ENCODE measurements around the gene PLEKHG5. TPM values are rescaled to one million over a fixed set of nuclear protein-coding genes. Genes with fewer than 3 reads are reported as not detected.
"Not testable (repeated sequence)": the region's sequence is repeated elsewhere in the genome, so short reads cannot be mapped to it uniquely, and the experiment has no call there.

The PLEKHG5 gene
- total RNA-seq, 1 donor from 2014 or later: 109 TPM

- no peak for DNase-seq (ENCODE audit: low spot score)
- H3K27ac Mint-ChIP-seq (ENCODE audit: unreplicated experiment): no peak overlapping the region
- TF ChIP-seq CTCF (IDR thresholded peaks at IDR 0.05; ENCODE audit: unreplicated experiment): no peak
- H3K4me3 Mint-ChIP-seq (ENCODE audit: unreplicated experiment): no peak overlapping the region
- H3K4me1 Mint-ChIP-seq (ENCODE audit: unreplicated experiment): peaks cover 5% of the 10 kb centered on the region
- H3K36me3 Mint-ChIP-seq (ENCODE audit: low read depth, unreplicated experiment): peaks cover 4% of the 10 kb centered on the region
- peaks cover 12% of the 10 kb centered on the region for H3K27me3 Mint-ChIP-seq (ENCODE audit: unreplicated experiment)
- H3K9me3 Mint-ChIP-seq (ENCODE audit: unreplicated experiment): no peaks in the 10 kb centered on the region
These were observed 40.5 kb downstream of the PLEKHG5 start for GRCh38 chr1:6450943-6451373.

- DNase-seq (ENCODE audit: low spot score); H3K27ac Mint-ChIP-seq (ENCODE audit: unreplicated experiment); H3K36me3 Mint-ChIP-seq (ENCODE audit: low read depth, unreplicated experiment); H3K4me3 Mint-ChIP-seq (ENCODE audit: unreplicated experiment); H3K4me1 Mint-ChIP-seq (ENCODE audit: unreplicated experiment); H3K9me3 Mint-ChIP-seq (ENCODE audit: unreplicated experiment): not testable (repeated sequence)
- H3K27me3 Mint-ChIP-seq (ENCODE audit: unreplicated experiment): peaks cover 12% of the 10 kb centered on the region
These were observed 41.0 kb downstream of the PLEKHG5 start for GRCh38 chr1:6450486-6450885.

GRCh38 chr1:6450005-6450450, 41.4 kb downstream of the PLEKHG5 start:
- no peak for DNase-seq (ENCODE audit: low spot score)
- Mint-ChIP-seq H3K36me3 (ENCODE audit: low read depth, unreplicated experiment) (peaks cover 4% of the 10 kb centered on the region), H3K27ac (ENCODE audit: unreplicated experiment) (no peak overlapping the region), H3K9me3 (ENCODE audit: unreplicated experiment) (no peaks in the 10 kb centered on the region), H3K4me1 (ENCODE audit: unreplicated experiment) (peaks cover 5% of the 10 kb centered on the region), H3K27me3 (ENCODE audit: unreplicated experiment) (peaks cover 12% of the 10 kb centered on the region), H3K4me3 (ENCODE audit: unreplicated experiment) (no peak overlapping the region)
- TF ChIP-seq CTCF (IDR thresholded peaks at IDR 0.05; ENCODE audit: unreplicated experiment): no peak

- Mint-ChIP-seq H3K4me3 (ENCODE audit: unreplicated experiment) (peak overlapping the region; percentile 45), H3K9me3 (ENCODE audit: unreplicated experiment) (no peaks in the 10 kb centered on the region)
- DNase-seq (ENCODE audit: low spot score): peak; percentile 36
These were observed 42.5 kb downstream of the PLEKHG5 start for GRCh38 chr1:6448749-6449631.

More at GRCh38 chr1:6448749-6449631, 42.5 kb downstream of the PLEKHG5 start:
- Mint-ChIP-seq H3K27me3 (ENCODE audit: unreplicated experiment) (peaks cover 14% of the 10 kb centered on the region), H3K4me1 (ENCODE audit: unreplicated experiment) (peaks cover 7% of the 10 kb centered on the region), H3K36me3 (ENCODE audit: low read depth, unreplicated experiment) (peaks cover 4% of the 10 kb centered on the region), H3K27ac (ENCODE audit: unreplicated experiment) (no peak overlapping the region)
- no peak for TF ChIP-seq CTCF (IDR thresholded peaks at IDR 0.05; ENCODE audit: unreplicated experiment)
